Embryonic facial prominence (tissue), 1 donor: ENCODE measurements around the gene TTC32.
"Not testable (repeated sequence)": the region's sequence is repeated elsewhere in the genome, so short reads cannot be mapped to it uniquely, and the experiment has no call there.

ENCODE experiments used
- DNase-seq: peaks from one replicate; pipeline ENCODE4 v3.0.0-alpha.2; 2016; ENCODE audit errors: extremely low spot score

The TTC32 gene

GRCh38 chr2:19901442-19902215 lies at the start of gene TTC32:
TTC32 (minus strand) TSS chr2:19901983; CDS start chr2:19901854, 129 bp downstream.
- peak; percentile 88 for DNase-seq

DNA sequence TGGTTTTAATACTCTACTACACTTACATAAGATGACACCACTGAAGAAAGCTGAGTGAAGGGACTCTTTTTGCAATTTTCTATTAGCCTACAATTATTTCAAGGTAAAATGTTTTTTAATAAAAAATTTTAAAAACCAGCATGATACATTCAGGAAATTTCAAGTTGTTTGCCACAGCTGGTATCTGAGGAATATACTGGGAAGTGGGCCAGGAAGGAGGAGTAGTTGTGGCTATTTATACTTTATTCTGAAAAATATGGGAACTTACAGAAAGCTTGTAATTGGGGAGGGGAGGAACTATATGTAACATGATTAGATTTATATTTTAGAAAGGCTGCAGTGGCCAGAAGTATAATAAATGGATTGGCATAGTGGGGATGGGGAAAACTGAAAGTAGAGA lies 47.3 kb upstream of the TTC32 start:
- DNase-seq, result no peak

DNA sequence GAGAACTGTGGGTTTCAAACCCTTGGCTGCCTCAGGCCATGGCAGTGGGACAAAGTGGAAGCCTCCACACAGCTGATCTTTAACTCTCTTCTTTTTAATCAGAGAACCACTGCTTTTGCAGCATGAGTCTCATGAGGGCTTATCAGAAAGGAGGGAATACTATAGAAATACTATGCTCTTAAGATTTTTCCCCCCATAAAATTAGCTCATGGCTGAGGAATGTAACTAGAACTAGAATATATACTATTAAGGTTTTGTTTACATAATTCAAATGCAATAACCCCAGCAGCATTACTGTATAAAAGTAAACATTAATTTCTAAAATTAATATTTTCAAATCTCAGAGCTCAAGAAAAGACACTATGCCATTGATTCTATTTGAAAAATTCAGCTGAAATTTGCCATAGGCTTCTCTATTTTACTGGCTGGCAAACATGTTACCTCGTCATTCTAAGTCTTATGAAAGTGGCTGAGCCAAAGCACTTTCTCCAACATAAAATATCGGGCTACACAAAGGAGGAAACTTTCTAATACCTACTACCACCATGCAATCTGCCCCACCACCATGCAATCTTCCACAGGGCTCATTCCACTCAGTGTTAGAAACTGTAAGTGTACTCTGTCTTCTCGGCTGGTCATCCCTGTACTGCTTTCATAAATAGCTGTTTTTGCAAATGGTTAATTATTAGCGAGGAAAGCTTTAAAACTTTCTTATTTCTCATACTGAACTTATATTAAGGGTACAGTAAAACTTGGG lies 45.6 kb upstream of the TTC32 start:
- DNase-seq, result no peak

- DNase-seq, result no peak
Measured at GRCh38 chr2:19944205-19944845, 42.5 kb upstream of the TTC32 start.

- no peak for DNase-seq
Measured at GRCh38 chr2:19943189-19943588, 41.4 kb upstream of the TTC32 start.

GRCh38 chr2:19942199-19942598 lies 40.4 kb upstream of the TTC32 start:
- no peak for DNase-seq

DNA sequence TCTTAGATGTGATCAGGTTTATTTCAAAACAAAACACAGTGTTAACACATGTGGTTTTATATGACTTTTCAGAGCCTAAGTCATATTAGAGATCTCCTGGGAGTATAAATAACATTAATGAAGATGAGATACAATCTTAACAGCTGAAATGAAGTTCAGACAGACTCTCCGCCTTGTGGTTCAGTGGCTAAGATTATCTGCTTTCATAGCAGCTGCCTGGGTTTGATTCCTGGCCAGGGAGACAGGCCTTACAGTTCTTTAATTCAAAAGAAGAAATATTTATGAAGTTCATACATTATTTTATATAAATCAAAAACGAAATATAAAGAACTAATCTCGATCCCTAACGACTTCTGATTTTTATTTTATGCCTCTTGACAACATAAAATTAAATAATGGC lies 35.2 kb upstream of the TTC32 start:
- no peak for DNase-seq

- no peak for DNase-seq
Measured at GRCh38 chr2:19936203-19936602, 34.4 kb upstream of the TTC32 start.

DNA sequence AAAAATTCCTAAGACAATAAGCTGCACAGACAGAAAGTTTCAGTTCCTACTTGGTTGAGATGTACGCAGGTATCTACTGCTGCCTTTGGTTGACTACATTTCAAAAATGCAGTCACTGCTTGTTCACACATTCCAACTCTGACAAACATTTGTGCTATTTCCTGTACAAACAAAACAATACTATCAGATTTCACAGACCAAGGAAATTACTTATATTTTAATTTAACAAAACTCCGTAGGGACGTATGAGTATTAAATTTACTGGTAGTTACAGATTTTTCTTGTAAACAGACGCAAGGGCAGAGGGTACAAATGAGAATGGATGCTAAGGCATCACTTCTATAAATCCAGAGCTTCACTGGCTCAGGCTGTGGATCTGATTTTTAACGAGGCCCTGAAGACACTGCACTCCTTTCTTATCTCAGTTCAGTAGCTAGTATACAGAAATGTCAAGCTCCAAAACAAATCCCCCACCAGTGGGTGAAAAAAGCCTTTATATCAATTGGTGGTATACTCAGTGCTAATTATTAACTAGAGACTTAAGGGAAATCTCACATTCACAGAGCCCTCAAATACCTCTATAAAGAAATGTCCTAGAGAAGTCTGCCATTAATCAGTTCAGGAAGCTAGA lies 31.7 kb upstream of the TTC32 start:
- no peak for DNase-seq

- DNase-seq, result no peak
Measured at GRCh38 chr2:19932928-19933327, 31.1 kb upstream of the TTC32 start.

DNA sequence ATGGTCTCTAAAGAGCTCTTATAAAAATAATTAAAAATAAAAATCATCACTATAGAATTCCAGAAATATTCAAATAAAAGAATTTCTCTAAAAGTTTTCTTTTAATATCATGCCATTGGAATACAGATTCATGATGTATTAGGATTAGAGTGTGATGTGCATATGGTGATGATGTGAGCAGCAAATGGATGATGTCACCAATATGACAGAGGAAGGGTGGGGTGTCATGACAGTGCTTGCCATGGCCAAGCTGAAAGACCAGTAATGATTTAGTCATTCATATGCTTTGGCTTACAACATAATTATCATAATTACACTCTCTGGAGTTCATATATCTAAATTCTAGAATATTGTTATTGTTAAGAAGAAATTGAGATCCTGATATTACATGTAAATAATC lies 27.4 kb upstream of the TTC32 start:
- no peak for DNase-seq

- DNase-seq, result not testable (repeated sequence)
Measured at GRCh38 chr2:19927816-19928215, 26.0 kb upstream of the TTC32 start.

DNA sequence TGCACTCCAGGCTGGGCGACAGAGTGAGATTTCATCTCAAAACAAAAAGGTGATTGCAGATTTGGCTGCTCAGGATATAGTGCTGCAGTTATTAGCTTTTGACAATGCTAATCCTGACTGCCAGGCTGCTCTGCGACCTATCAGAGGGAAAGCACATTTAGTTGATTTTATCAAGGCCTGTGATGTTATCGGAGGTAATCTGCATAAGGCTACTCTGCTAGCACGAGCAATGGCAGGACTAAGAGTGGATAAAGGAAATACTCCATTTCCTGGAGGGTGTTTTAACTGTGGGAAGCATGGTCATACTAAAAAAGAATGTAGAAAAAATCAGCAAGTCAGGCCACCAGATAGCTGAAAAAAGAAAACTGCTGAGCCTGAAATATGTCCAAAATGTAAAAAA lies 22.7 kb upstream of the TTC32 start:
- not testable (repeated sequence) for DNase-seq

DNA sequence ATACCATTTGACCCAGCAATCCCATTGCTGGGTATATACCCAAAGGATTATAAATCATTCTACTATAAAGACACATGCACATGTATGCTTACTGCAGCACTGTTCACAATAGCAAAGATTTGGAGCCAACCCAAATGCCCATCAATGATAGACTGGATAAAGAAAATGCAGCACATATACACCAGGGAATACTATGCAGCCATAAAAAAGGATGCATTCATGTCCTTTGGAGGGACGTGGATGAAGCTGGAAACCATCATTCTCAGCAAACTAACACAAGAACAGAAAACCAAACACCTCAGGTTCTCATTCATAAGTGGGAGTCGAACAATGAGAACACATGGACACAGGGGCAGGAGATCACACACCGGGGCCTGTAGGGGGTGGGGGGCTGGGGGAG lies 20.4 kb upstream of the TTC32 start:
- not testable (repeated sequence) for DNase-seq

- DNase-seq, result no peak
Measured at GRCh38 chr2:19916385-19916950, 14.7 kb upstream of the TTC32 start.

DNA sequence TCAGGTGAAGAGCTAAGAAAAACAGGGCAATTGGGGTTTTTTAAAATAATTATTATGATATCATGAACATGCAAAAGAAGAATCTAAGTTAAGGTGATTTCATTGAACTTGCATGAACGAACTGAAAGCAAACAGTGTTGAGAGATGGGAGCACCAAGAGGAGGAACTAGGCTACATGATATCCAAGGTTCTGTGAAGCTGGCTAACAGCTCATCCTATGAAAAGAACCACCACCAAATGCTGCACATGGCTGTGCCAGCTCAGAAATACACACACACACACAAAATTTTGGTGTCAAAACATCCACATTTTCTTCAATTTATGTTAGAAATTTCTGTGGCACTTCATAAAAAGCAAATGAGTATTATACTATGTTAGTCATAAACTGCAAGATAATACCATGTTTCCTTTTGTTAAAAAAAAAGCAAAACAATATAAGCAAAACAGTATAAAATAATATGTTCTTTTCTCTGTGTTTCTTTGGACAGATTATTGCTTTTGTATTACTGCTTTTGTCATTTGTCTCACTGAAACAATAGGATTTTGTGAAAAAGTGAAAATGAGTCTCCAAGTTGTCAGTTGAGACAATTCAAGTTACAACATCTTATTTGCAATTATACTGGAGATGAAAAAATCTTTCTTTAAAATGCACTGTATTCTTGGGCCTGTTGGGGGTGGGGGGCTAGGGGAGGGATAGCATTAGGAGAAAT lies 12.6 kb upstream of the TTC32 start:
- DNase-seq, result no peak

- DNase-seq, result no peak
Measured at GRCh38 chr2:19911808-19912509, 10.2 kb upstream of the TTC32 start.

DNA sequence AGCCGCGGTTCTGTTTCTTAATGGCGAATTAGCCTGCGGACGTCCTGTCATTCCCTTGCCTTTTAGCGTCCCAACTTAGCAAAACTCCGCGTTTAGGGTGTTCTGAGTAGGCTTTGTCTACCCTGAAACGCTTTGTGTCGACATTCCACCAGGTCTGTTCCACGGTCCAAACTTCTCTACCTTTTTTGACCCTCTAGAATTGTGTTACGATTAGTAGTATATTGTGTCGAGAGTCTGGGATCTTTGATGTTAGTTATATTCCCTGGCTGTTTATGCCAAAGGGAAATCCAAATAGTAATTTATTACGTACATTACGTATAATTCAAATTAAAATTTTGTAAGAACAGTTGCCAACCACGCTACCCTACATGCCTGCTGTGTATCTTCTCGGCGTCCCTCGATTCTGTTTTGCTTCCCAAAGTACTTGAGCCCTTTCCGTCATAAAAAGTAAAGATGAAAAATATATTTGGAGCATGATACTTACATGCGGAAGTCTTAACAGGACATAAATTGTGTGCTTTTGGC lies 495 bp upstream of the TTC32 start:
- DNase-seq, result no peak

- peak; percentile 10 for DNase-seq
Measured at GRCh38 chr2:19900931-19901441, 797 bp downstream of the TTC32 start.
